Mucosa of descending colon (tissue), 3 donors: ENCODE data around the gene GPN2. TPM values are rescaled to one million over a fixed set of nuclear protein-coding genes. Genes with fewer than 3 reads are reported as not detected.

Experiments used
- ATAC-seq: fragments of 200-7000 bp; cut with Tn5 transposase; one replicate; pipeline ENCODE4 v1.9.1; 2020; ENCODE audit warnings: mild to moderate bottlenecking, moderate library complexity
- DNase-seq, 3 donors: peaks; one replicate each; pipeline ENCODE4 v3.0.0-alpha.2; 2020
- H3K36me3 ChIP-seq: fragments of 200-600 bp; one replicate; pipeline ENCODE4 v1.8.0; 2021; ENCODE audit warnings: low read depth, mild to moderate bottlenecking
- H3K4me1 ChIP-seq: fragments of 200-600 bp; one replicate; pipeline ENCODE4 v1.8.0; 2021; ENCODE audit warnings: low read depth, mild to moderate bottlenecking
- H3K4me3 ChIP-seq: fragments of 200-600 bp; one replicate; pipeline ENCODE4 v1.8.0; 2021; ENCODE audit warnings: mild to moderate bottlenecking
- H3K9me3 ChIP-seq: fragments of 200-600 bp; one replicate; pipeline ENCODE4 v1.8.0; 2021; ENCODE audit warnings: mild to moderate bottlenecking
- CTCF ChIP-seq: fragments of 200-600 bp; IDR thresholded peaks from one replicate; pipeline ENCODE4 v1.8.0; 2022; ENCODE audit warnings: antibody characterized with exemption, mild to moderate bottlenecking
- intact Hi-C, 2 donors: fragments of 100-400 bp; cut with DNase I in 1 of 2; cut with micrococcal nuclease in 1 of 2; formaldehyde crosslinking; loops; one replicate each; pipeline versions ENCODE4 v1.11.0 to v1.11.1; 2022; cut with DNase I, micrococcal nuclease
- total RNA-seq, 3 donors: library from RNA; stranded (reverse); fragmentation: NEBNext Ultra II Directional in 2 of 3; extraction: Animal tissue kit (Norgen Biotek cat#: 25700) in 2 of 3; gene quantifications; one replicate each; pipeline versions ENCODE4 v1.2.1 to v1.2.4, GENCODE V29; 2021 to 2023
- donor health status: DM: no; HTN: no; CAD: no; lungs with moderate emphysema.
- donor health status: DM: no; HTN: no; CAD: no.
- donor health status: DM: no; HTN: yes; CAD: no.

Gene GPN2
- total RNA-seq, 3 donors from 2014 or later: 25.4 to 37.2 (median 27.0) TPM

DNA sequence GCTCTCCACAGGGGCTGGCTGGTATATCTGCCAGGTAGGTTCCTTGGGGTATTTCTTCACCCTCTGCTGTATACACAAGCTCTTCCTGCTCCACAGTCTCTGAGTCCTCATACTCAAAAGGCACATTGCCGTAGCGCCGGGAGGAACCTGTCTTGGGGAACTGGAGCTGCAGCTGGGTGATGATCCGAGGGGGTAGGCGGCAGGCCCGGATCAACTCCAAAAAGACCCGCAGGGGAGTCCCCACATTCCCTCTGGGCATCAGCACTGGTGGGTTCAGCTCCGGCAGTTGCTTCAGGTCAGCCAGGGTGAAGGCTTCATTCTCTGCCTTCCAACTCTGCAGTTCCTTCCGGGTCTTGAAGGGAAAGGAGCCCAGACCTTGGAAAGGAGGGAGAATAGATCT is 7.3 kb upstream of the GPN2 start:
- no peaks in the 10 kb centered on the region for H3K9me3 ChIP-seq
- intact Hi-C loops: no loop called here
- ATAC-seq (no peak), DNase-seq (no peak)
- H3K4me3 ChIP-seq: no peak overlapping the region
- peaks cover 21% of the 10 kb centered on the region for H3K4me1 ChIP-seq
- no peak for TF ChIP-seq CTCF
- H3K36me3 ChIP-seq: no peaks in the 10 kb centered on the region

DNA sequence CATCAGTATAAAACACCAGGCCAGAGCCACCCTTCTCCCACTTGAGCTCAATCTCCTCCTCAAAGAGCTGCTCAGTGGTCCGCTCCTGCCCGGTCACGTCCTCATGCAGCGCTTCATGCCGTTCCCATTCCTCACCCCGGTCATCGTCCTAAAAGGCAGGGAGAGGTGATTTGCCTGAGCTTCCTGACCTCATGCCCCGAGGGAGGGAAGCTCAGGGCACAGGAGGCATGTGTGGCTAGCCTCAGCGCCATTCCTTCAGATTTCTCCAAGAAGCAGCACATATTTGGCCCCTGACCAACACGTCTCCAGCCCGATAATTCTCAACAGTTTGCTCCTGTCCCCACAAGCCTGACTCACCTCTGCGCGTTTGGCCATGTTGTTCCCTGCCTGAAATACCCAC is 4.2 kb upstream of the GPN2 start:
- DNase-seq (peak in 1 of 3 donors; percentile 3), ATAC-seq (no peak)
- TF ChIP-seq CTCF: no peak
- Histone ChIP-seq H3K36me3 (no peaks in the 10 kb centered on the region), H3K4me1 (peaks cover 16% of the 10 kb centered on the region), H3K9me3 (no peaks in the 10 kb centered on the region), H3K4me3 (no peak overlapping the region)
- intact Hi-C loops: no loop called here

DNA sequence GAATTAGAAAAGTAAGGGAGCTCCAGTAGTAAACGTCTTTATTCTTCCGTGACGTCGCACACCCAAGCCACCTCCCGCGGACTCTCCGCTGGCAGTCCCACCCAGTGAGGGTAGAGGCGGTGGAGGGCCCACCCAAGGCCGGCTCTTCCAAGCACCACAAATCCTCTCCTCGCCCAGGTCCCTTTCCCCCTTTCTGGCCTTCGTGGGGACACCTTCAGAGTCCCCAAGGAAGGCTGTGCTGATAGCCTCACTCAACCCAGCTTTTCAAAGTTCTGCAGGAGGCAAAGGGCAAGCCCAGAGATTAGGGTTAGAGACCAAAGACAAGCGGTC is 349 bp upstream of the GPN2 start:
- H3K9me3 ChIP-seq: no peaks in the 10 kb centered on the region
- H3K36me3 ChIP-seq: peaks cover 7% of the 10 kb centered on the region
- H3K4me3 ChIP-seq: peak overlapping the region; percentile 56
- no peak for TF ChIP-seq CTCF
- peaks cover 17% of the 10 kb centered on the region for H3K4me1 ChIP-seq
- DNase-seq (no peak), ATAC-seq (peak; percentile 42)
- intact Hi-C loops: no loop called here

GRCh38 chr1:26888231-26888630 is 1.9 kb downstream of the GPN2 start:
- peaks cover 16% of the 10 kb centered on the region for H3K36me3 ChIP-seq
- no peak for TF ChIP-seq CTCF
- intact Hi-C loops: no loop called here

GRCh38 chr1:26887125-26887524 is 3.0 kb downstream of the GPN2 start:
- Histone ChIP-seq H3K4me1 (peaks cover 17% of the 10 kb centered on the region), H3K36me3 (peaks cover 23% of the 10 kb centered on the region), H3K9me3 (no peaks in the 10 kb centered on the region), H3K4me3 (no peak overlapping the region)
- ATAC-seq: no peak
- intact Hi-C loops: no loop called here
- TF ChIP-seq CTCF: no peak
- DNase-seq: peak in 1 of 3 donors; percentile 53

More at GRCh38 chr1:26888231-26888630, 1.9 kb downstream of the GPN2 start:
- no peaks in the 10 kb centered on the region for H3K9me3 ChIP-seq
- H3K4me3 ChIP-seq: no peak overlapping the region
- peaks cover 17% of the 10 kb centered on the region for H3K4me1 ChIP-seq
- no peak for ATAC-seq
- no peak for DNase-seq
